ENCODE results near the gene TCF15. TPM values are rescaled to one million over a fixed set of nuclear protein-coding genes. Genes with fewer than 3 reads are reported as not detected.

TCF15 gene
- total RNA-seq, 1 donor from 2014 or later: 0.50 TPM

DNA sequence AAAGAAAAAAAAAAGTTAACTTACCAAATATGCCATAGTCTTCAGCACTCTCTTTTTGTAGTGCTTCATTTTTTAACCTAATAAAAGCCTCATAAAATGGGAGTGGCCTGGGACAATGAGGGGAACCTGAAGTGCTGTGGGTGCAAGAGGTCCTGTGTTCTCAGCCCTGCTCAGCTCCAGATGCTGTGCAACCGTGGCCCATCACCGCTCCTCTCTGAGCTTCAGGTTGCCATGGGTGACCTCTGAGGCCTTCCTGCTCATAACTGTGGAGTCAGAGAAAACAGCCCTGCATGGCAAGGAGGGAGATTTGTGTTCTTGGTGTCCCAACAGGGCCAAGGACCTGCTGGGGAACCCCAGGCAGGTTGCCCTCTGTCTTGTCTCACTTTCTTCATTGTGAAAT, 10.0 kb downstream of the TCF15 start:
- Mint-ChIP-seq H3K27me3 (ENCODE audit: low read depth) (peaks cover 6% of the 10 kb centered on the region), H3K4me1 (ENCODE audit: low read depth) (peaks cover 5% of the 10 kb centered on the region), H3K9me3 (ENCODE audit: low read depth) (no peaks in the 10 kb centered on the region), H3K27ac (ENCODE audit: unreplicated experiment) (no peak overlapping the region), H3K36me3 (ENCODE audit: low read depth) (no peaks in the 10 kb centered on the region), H3K4me3 (ENCODE audit: unreplicated experiment) (no peak overlapping the region)
- TF ChIP-seq, protein P1, sequence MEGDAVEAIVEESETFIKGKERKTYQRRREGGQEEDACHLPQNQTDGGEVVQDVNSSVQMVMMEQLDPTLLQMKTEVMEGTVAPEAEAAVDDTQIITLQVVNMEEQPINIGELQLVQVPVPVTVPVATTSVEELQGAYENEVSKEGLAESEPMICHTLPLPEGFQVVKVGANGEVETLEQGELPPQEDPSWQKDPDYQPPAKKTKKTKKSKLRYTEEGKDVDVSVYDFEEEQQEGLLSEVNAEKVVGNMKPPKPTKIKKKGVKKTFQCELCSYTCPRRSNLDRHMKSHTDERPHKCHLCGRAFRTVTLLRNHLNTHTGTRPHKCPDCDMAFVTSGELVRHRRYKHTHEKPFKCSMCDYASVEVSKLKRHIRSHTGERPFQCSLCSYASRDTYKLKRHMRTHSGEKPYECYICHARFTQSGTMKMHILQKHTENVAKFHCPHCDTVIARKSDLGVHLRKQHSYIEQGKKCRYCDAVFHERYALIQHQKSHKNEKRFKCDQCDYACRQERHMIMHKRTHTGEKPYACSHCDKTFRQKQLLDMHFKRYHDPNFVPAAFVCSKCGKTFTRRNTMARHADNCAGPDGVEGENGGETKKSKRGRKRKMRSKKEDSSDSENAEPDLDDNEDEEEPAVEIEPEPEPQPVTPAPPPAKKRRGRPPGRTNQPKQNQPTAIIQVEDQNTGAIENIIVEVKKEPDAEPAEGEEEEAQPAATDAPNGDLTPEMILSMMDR (IDR thresholded peaks at IDR 0.05): no peak
- no peak for DNase-seq (ENCODE audit: low spot score)

DNA sequence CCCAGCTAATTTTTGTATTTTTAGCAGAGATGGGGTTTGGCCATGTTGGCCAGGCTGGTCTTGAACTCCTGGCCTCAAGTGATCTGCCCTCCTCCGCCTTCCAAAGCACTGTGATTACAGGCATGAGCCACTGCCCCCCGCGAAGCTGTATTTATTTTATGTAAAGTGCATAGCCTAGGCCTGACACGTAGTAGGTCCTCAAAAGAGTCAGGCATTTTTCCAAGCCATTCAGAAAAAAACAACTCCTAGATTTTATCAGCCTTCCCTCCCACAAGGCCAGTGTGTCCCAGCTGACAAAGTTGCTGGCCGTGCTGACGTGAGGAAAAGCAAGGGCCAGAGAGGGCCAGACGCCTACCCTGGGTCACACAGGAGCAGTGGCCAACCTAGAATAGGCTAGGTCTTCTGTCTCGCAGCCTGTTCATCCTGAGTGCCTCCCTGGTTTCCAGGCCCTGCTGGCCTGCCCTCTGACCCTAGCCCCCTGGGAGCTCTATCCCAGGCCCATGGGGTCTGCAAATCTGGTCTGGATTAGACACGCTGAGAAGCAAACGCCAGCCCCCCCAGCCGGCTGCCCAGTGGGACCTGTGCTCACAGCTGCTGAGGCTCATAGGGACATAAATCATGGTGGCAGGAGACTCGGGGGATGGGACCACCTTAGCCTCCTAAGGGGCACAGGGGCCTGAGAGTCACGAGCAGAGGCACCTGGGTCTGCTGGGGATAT, 11.8 kb downstream of the TCF15 start:
- H3K9me3 Mint-ChIP-seq (ENCODE audit: low read depth): no peaks in the 10 kb centered on the region
- H3K4me3 Mint-ChIP-seq (ENCODE audit: unreplicated experiment): no peak overlapping the region
- no peak overlapping the region for H3K27ac Mint-ChIP-seq (ENCODE audit: unreplicated experiment)
- no peak for DNase-seq (ENCODE audit: low spot score)
- no peaks in the 10 kb centered on the region for H3K27me3 Mint-ChIP-seq (ENCODE audit: low read depth)
- peaks cover 3% of the 10 kb centered on the region for H3K4me1 Mint-ChIP-seq (ENCODE audit: low read depth)
- no peaks in the 10 kb centered on the region for H3K36me3 Mint-ChIP-seq (ENCODE audit: low read depth)
- TF ChIP-seq, protein P1 (IDR thresholded peaks at IDR 0.05): no peak

DNA sequence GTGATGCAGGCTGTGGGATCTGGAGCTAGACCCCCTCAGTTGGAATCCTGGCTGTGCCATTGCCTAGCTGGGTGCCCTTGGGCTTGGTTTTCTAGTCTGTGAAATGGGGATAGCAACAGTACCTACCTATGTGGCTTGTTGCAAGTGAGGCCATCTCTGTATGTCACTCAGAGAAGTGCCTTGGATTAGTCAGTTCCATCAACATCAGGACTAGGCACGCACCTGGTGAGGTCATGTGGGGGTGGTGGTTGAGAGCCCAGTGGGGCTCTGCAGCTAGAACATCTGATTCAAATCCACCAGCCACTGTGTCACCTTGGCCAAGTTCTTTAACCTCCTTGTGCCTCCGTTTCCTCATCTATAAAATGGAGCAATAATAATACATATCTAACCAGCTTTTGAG, 12.5 kb downstream of the TCF15 start:
- H3K4me3 Mint-ChIP-seq (ENCODE audit: unreplicated experiment): no peak overlapping the region
- H3K27me3 Mint-ChIP-seq (ENCODE audit: low read depth): no peaks in the 10 kb centered on the region
- no peaks in the 10 kb centered on the region for H3K9me3 Mint-ChIP-seq (ENCODE audit: low read depth)
- H3K4me1 Mint-ChIP-seq (ENCODE audit: low read depth): peaks cover 3% of the 10 kb centered on the region
- DNase-seq (ENCODE audit: low spot score): no peak
- no peak overlapping the region for H3K27ac Mint-ChIP-seq (ENCODE audit: unreplicated experiment)
- TF ChIP-seq, protein P1 (IDR thresholded peaks at IDR 0.05): no peak
- H3K36me3 Mint-ChIP-seq (ENCODE audit: low read depth): no peaks in the 10 kb centered on the region

DNA sequence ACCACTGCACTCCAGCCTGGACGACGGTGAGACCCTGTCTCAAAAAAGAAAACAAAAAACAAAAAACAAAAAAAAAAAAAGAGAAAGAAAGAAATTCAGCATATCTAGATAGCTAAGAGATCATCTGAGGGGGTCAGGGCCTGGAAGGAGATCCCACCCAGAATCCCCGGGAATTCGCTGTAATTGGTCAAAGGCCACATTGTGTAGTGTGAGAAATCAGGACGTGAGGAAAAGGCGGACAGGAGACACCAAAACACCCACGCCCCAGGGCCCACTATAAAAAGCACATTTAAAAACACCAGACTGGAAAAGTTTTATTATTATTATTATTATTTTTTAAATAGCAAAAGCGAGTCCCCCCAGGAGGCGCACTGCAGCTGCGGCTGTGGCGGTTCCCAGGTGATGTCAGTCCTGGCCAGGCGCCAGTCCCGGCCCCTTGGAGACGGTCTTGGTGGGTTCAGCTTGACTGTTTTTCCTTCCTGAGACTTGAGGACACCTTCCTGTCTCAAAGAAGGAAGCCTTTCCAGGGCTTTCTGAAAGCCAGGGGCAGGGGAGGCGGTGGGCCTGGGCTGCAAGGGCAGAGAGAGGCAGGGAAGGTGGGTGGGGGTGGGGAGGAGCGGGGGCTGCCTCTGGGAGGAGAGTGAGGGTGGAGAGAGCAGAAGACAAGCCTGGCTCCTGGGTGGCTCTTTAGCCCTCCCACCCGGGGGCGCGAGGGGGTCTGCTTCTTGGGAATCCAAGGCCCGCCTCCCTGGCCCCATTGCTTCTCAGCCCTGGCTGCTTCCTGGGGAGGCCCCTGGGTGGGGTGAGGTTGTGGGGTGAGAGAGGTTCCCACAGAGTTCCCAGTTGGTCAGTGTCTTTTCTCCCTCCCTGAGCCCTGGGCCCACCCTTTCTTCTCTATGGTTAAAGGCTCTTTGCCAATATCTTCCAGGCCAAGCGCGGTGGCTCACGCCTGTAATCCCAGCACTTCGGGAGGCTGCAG, 14.5 kb downstream of the TCF15 start:
- Mint-ChIP-seq H3K4me1 (ENCODE audit: low read depth) (no peaks in the 10 kb centered on the region), H3K27ac (ENCODE audit: unreplicated experiment) (peak overlapping the region; percentile 22), H3K4me3 (ENCODE audit: unreplicated experiment) (no peak overlapping the region), H3K36me3 (ENCODE audit: low read depth) (no peaks in the 10 kb centered on the region), H3K9me3 (ENCODE audit: low read depth) (no peaks in the 10 kb centered on the region), H3K27me3 (ENCODE audit: low read depth) (peaks cover 14% of the 10 kb centered on the region)
- DNase-seq (ENCODE audit: low spot score): no peak
- TF ChIP-seq, protein P1 (IDR thresholded peaks at IDR 0.05): no peak

DNA sequence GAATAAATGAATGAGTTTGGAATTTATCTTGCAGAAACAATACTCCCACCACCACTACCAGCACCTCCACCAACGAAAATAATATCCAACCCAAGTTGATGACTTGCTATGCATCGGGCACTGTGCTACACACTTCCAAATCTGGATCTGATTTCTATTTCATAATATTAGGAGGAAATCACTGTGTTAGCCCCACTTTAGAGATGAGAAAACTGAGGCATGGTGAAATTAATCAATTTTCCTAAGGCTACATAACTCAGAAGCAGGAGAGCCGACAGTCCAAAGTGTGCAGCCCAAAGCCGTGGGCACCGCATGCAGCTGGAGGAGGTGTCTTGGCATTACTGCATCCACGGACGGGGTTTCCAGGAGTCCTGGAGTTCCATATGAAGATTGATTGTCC, 17.6 kb downstream of the TCF15 start:
- no peak overlapping the region for H3K27ac Mint-ChIP-seq (ENCODE audit: unreplicated experiment)

More for the DNA sequence above, 17.6 kb downstream of the TCF15 start:
- no peaks in the 10 kb centered on the region for H3K9me3 Mint-ChIP-seq (ENCODE audit: low read depth)
- H3K4me3 Mint-ChIP-seq (ENCODE audit: unreplicated experiment): no peak overlapping the region
- DNase-seq (ENCODE audit: low spot score): no peak
- peaks cover 22% of the 10 kb centered on the region for H3K27me3 Mint-ChIP-seq (ENCODE audit: low read depth)
- TF ChIP-seq, protein P1 (IDR thresholded peaks at IDR 0.05): no peak
- H3K36me3 Mint-ChIP-seq (ENCODE audit: low read depth): no peaks in the 10 kb centered on the region
- no peaks in the 10 kb centered on the region for H3K4me1 Mint-ChIP-seq (ENCODE audit: low read depth)

Data from chondrocyte (in vitro differentiated cells).